ENCODE results near the gene IGF2BP2. TPM values are rescaled to one million over a fixed set of nuclear protein-coding genes. Genes with fewer than 3 reads are reported as not detected.
"Not testable (repeated sequence)": the region's sequence is repeated elsewhere in the genome, so short reads cannot be mapped to it uniquely, and the experiment has no call there.

The IGF2BP2 gene
- total RNA-seq, 1 donor from 2014 or later: 101 TPM

DNA sequence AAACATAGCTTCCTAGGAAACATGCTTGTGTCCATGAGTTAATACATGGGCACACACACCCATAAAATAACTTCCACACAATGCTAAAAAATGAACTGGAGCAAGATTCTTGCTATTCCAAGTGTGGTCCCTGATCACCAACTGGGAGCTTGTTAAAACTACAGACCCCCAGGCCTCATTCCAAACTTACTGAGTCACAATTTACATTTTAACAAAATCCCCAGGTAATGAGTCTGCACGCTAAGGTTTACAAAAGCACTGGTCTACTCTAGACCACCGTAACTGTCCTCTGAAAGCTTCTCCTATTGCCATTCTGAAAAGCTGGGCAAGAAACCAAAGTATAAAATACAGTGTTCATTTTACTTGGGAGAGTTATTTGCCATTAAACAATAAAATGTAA lies 45.4 kb downstream of the IGF2BP2 start:
- H3K4me1 Mint-ChIP-seq (ENCODE audit: unreplicated experiment): peaks cover 73% of the 10 kb centered on the region
- no peak for TF ChIP-seq CTCF (IDR thresholded peaks at IDR 0.05)
- no peak overlapping the region for H3K4me3 Mint-ChIP-seq (ENCODE audit: unreplicated experiment)

DNA sequence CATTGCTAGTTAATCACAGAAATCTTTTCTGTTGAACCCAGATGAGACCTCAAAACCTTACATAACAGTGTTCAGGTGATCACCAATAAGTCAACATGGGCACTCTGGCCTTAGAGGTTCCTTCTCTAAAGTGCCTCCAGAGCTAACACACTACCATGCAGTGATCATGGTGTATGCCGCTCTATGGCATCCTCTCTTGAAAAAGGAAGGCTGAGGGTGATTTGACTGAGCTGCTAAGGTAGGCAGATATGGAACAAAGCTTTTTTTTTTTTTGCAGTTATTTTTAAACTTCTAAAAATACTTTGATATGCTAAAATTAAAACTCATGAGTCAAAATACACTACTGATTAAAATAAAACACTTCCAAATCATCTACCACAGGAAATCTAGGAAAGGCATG lies 46.0 kb downstream of the IGF2BP2 start:
- H3K36me3 Mint-ChIP-seq (ENCODE audit: unreplicated experiment): peaks cover 9% of the 10 kb centered on the region
- DNase-seq (ENCODE audit: extremely low spot score, unreplicated experiment): no peak
- H3K9me3 Mint-ChIP-seq (ENCODE audit: unreplicated experiment): no peaks in the 10 kb centered on the region
- H3K4me3 Mint-ChIP-seq (ENCODE audit: unreplicated experiment): no peak overlapping the region
- H3K4me1 Mint-ChIP-seq (ENCODE audit: unreplicated experiment): peaks cover 73% of the 10 kb centered on the region
- TF ChIP-seq CTCF (IDR thresholded peaks at IDR 0.05): no peak
- H3K27ac Mint-ChIP-seq (ENCODE audit: unreplicated experiment): peak overlapping the region; percentile 55
- H3K27me3 Mint-ChIP-seq (ENCODE audit: unreplicated experiment): no peaks in the 10 kb centered on the region

More for the DNA sequence above, 45.4 kb downstream of the IGF2BP2 start:
- Mint-ChIP-seq H3K9me3 (ENCODE audit: unreplicated experiment) (no peaks in the 10 kb centered on the region), H3K27me3 (ENCODE audit: unreplicated experiment) (no peaks in the 10 kb centered on the region), H3K27ac (ENCODE audit: unreplicated experiment) (peak overlapping the region; percentile 55), H3K36me3 (ENCODE audit: unreplicated experiment) (peaks cover 12% of the 10 kb centered on the region)
- DNase-seq (ENCODE audit: extremely low spot score, unreplicated experiment): no peak

DNA sequence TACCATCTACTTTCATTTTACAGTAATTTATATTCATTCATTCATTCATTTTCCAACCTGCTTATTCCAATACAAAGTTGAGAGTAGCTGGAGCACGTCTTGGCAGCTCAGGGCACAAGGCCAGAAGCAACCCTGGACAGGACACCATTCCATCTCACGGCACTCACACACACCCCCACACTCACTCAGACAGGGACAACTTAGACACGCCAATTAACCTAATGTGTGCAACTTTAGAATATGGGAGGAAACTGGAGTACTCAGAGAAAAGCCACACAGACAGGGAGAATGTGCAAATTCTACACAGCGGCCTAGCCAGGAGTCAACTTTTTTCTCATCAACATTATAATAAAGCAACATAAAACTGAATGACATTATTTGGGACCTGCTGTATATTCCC lies 46.7 kb downstream of the IGF2BP2 start:
- H3K4me1 Mint-ChIP-seq (ENCODE audit: unreplicated experiment): peaks cover 78% of the 10 kb centered on the region
- H3K36me3 Mint-ChIP-seq (ENCODE audit: unreplicated experiment): peaks cover 7% of the 10 kb centered on the region
- TF ChIP-seq CTCF (IDR thresholded peaks at IDR 0.05): no peak
- no peaks in the 10 kb centered on the region for H3K9me3 Mint-ChIP-seq (ENCODE audit: unreplicated experiment)
- no peaks in the 10 kb centered on the region for H3K27me3 Mint-ChIP-seq (ENCODE audit: unreplicated experiment)
- H3K27ac Mint-ChIP-seq (ENCODE audit: unreplicated experiment): no peak overlapping the region
- DNase-seq (ENCODE audit: extremely low spot score, unreplicated experiment): no peak
- no peak overlapping the region for H3K4me3 Mint-ChIP-seq (ENCODE audit: unreplicated experiment)

DNA sequence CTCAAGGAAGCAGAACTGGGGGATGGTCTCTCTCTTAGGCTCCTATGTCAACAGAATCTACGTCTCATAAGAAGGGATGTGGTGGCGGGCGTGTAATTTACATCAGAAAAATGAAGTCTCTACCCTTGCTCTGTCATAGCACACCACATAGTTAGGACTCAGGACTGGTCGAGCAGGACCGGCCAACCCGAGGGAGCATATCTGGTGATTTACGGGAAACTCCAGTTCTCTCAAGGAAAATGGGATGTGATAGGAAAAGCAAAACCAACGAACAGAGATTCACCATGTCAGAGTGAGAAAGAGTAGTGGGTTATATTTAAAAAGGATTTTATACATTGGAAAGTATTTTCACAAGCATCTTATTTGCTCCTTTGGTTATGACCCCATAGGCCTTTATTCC lies 54.7 kb downstream of the IGF2BP2 start:
- Mint-ChIP-seq H3K36me3 (ENCODE audit: unreplicated experiment) (no peaks in the 10 kb centered on the region), H3K9me3 (ENCODE audit: unreplicated experiment) (no peaks in the 10 kb centered on the region), H3K27me3 (ENCODE audit: unreplicated experiment) (no peaks in the 10 kb centered on the region), H3K27ac (ENCODE audit: unreplicated experiment) (no peak overlapping the region), H3K4me3 (ENCODE audit: unreplicated experiment) (no peak overlapping the region), H3K4me1 (ENCODE audit: unreplicated experiment) (peaks cover 51% of the 10 kb centered on the region)
- no peak for TF ChIP-seq CTCF (IDR thresholded peaks at IDR 0.05)
- DNase-seq (ENCODE audit: extremely low spot score, unreplicated experiment): no peak

- not testable (repeated sequence) for H3K27me3 Mint-ChIP-seq (ENCODE audit: unreplicated experiment); H3K27ac Mint-ChIP-seq (ENCODE audit: unreplicated experiment); H3K4me3 Mint-ChIP-seq (ENCODE audit: unreplicated experiment); H3K9me3 Mint-ChIP-seq (ENCODE audit: unreplicated experiment); H3K36me3 Mint-ChIP-seq (ENCODE audit: unreplicated experiment); DNase-seq (ENCODE audit: extremely low spot score, unreplicated experiment)
- H3K4me1 Mint-ChIP-seq (ENCODE audit: unreplicated experiment): peaks cover 53% of the 10 kb centered on the region
- TF ChIP-seq CTCF (IDR thresholded peaks at IDR 0.05): peak; percentile 71
Observed at GRCh38 chr3:185768578-185768982, 56.3 kb downstream of the IGF2BP2 start.

Data from osteocyte (in vitro differentiated cells).